ENCODE measurements around the gene PWWP2B.

PWWP2B gene

GRCh38 chr10:132409667-132410028 is 12.6 kb downstream of the PWWP2B start:
- H3K4me3 ChIP-seq (ENCODE audit: control insufficient read depth, low read depth, low read length), result no peak overlapping the region
- TF ChIP-seq CTCF (IDR thresholded peaks at IDR 0.05; ENCODE audit: control insufficient read depth, insufficient read depth, low read depth, low read length, missing control alignments), result no peak
- no peak for DNase-seq (ENCODE audit: low read depth)

- no peak for TF ChIP-seq CTCF (IDR thresholded peaks at IDR 0.05; ENCODE audit: control insufficient read depth, insufficient read depth, low read depth, low read length, missing control alignments)
- no peak for DNase-seq (ENCODE audit: low read depth)
- no peak overlapping the region for H3K4me3 ChIP-seq (ENCODE audit: control insufficient read depth, low read depth, low read length)
Observed at GRCh38 chr10:132410056-132410778, 13.2 kb downstream of the PWWP2B start.

- H3K4me3 ChIP-seq (ENCODE audit: control insufficient read depth, low read depth, low read length), result no peak overlapping the region
- no peak for DNase-seq (ENCODE audit: low read depth)
- TF ChIP-seq CTCF (IDR thresholded peaks at IDR 0.05; ENCODE audit: control insufficient read depth, insufficient read depth, low read depth, low read length, missing control alignments), result no peak
Observed at GRCh38 chr10:132410779-132411532, 14.0 kb downstream of the PWWP2B start.

GRCh38 chr10:132411561-132412253 is 14.7 kb downstream of the PWWP2B start:
- DNase-seq (ENCODE audit: low read depth), result no peak
- no peak for TF ChIP-seq CTCF (IDR thresholded peaks at IDR 0.05; ENCODE audit: control insufficient read depth, insufficient read depth, low read depth, low read length, missing control alignments)
- no peak overlapping the region for H3K4me3 ChIP-seq (ENCODE audit: control insufficient read depth, low read depth, low read length)

GRCh38 chr10:132412316-132413192 is 15.6 kb downstream of the PWWP2B start:
- peak; percentile 40 for DNase-seq (ENCODE audit: low read depth)
- TF ChIP-seq CTCF (IDR thresholded peaks at IDR 0.05; ENCODE audit: control insufficient read depth, insufficient read depth, low read depth, low read length, missing control alignments), result no peak
- H3K4me3 ChIP-seq (ENCODE audit: control insufficient read depth, low read depth, low read length), result no peak overlapping the region
